K562 (cell line): ENCODE results near the gene PLCD1. TPM values are rescaled to one million over a fixed set of nuclear protein-coding genes. Genes with fewer than 3 reads are reported as not detected.

ENCODE experiments used
- ATAC-seq: fragments of 200-7000 bp; cut with Tn5 transposase; 3 replicates; pipeline ENCODE4 v1.9.1; 2020; ENCODE audit warnings: moderate library complexity
- BruUV-seq: library from RNA; stranded (reverse); fragments of 400-500 nt; replicated peaks from 2 replicates; lab custom pipeline; 2021; lab: Mats Ljungman, UMichigan
- CTCF ChIA-PET: fragments of 300-600 bp; formaldehyde crosslinking; extraction: SDS; loops from one replicate; lab custom pipeline; 2021; ENCODE audit warnings: low intra/inter-chr PET ratio; lab: Yijun Ruan, JAX
- POLR2A ChIA-PET: fragments of 300-600, 350-650 bp; sonication (Branson Sonifier 250); formaldehyde crosslinking; extraction: SDS; loops from one replicate; lab custom pipeline; 2021; ENCODE audit warnings: antibody characterized with exemption, inconsistent platforms; lab: Yijun Ruan, JAX
- DNase-seq, 4 experiments: peaks; one replicate each; pipeline versions ENCODE4 v3.0.0 to v3.0.0-alpha.2; 2011 to 2018; ENCODE audit warnings: low spot score in 3 of 4, mixed read lengths in 3 of 4; ENCODE audit errors: extremely low read depth in 1 of 4
- FAIRE-seq: peaks from 2 replicates; lab custom pipeline; 2011; peaks lifted over from hg19 to GRCh38; lab: Jason Lieb, UNC
- H2AFZ ChIP-seq: 2 replicates; pipeline ENCODE4 v1.6.0; 2011; ENCODE audit warnings: low read depth, low read length, control low read depth, inconsistent platforms
- H3K27ac ChIP-seq: fragments of 200-600 bp; 3 replicates; pipeline ENCODE4 v1.8.0; 2011; ENCODE audit warnings: low read depth, mild to moderate bottlenecking, control low read depth, inconsistent platforms, low read length, moderate library complexity, mixed read lengths; ENCODE audit errors: extremely low read depth
- H3K27me3 ChIP-seq, 2 experiments: fragments of 300-600 bp in 1 of 2; 2 replicates in 1 of 2; 3 replicates in 1 of 2; pipeline versions ENCODE4 v1.6.0 to v1.8.0; 2011; ENCODE audit warnings: inconsistent platforms in 2 of 2, low read length in 2 of 2, mild to moderate bottlenecking in 1 of 2, mixed read lengths in 1 of 2, moderate library complexity in 1 of 2; ENCODE audit not compliant: control insufficient read depth in 2 of 2, insufficient read depth in 2 of 2
- H3K36me3 ChIP-seq: fragments of 300-600 bp; 3 replicates; pipeline ENCODE4 v1.8.0; 2011; ENCODE audit warnings: mild to moderate bottlenecking, low read length, inconsistent platforms; ENCODE audit not compliant: control insufficient read depth, insufficient read depth
- H3K4me1 ChIP-seq, 2 experiments: fragments of 200-600 bp in 1 of 2; replicated peaks in 1 of 2; 2 replicates in 1 of 2; 3 replicates in 1 of 2; pipeline versions ENCODE4 v1.5.1 to v1.8.0; 2011; ENCODE audit warnings: inconsistent platforms in 2 of 2, low read length in 2 of 2, mild to moderate bottlenecking in 1 of 2, mixed read lengths in 1 of 2, moderate library complexity in 1 of 2; ENCODE audit not compliant: control insufficient read depth in 2 of 2, insufficient read depth in 2 of 2
- H3K4me2 ChIP-seq: 2 replicates; pipeline ENCODE4 v1.6.1; 2011; ENCODE audit warnings: low read length, control low read depth, inconsistent platforms, mixed read lengths; ENCODE audit not compliant: insufficient read depth
- H3K4me3 ChIP-seq: fragments of 200-600 bp; sonication (generic), shearing (Covaris generic); 2 replicates; pipeline ENCODE4 v1.5.1; 2016; ENCODE audit warnings: control low read depth, inconsistent platforms
- H3K79me2 ChIP-seq: fragments of 200-600 bp; 3 replicates; pipeline ENCODE4 v1.8.0; 2011; ENCODE audit warnings: low read length, inconsistent platforms; ENCODE audit not compliant: control insufficient read depth, insufficient read depth
- H3K9ac ChIP-seq, 2 experiments: 2 replicates each; pipeline versions ENCODE4 v1.6.0 to v1.6.1; 2011; ENCODE audit warnings: low read depth in 2 of 2, low read length in 2 of 2, control low read depth in 1 of 2, inconsistent platforms in 1 of 2, mild to moderate bottlenecking in 1 of 2, mixed read lengths in 1 of 2; ENCODE audit not compliant: insufficient read depth in 1 of 2
- H3K9me1 ChIP-seq: one replicate; pipeline ENCODE4 v1.6.0; 2011; ENCODE audit warnings: inconsistent platforms, mild to moderate bottlenecking, low read length, moderate library complexity; ENCODE audit not compliant: control insufficient read depth, insufficient read depth
- H3K9me3 ChIP-seq: replicated peaks from 2 replicates; pipeline ENCODE4 v1.5.1; 2011; ENCODE audit warnings: low read depth, low read length, inconsistent platforms; ENCODE audit not compliant: control insufficient read depth, insufficient read depth
- H4K20me1 ChIP-seq: replicated peaks from 2 replicates; pipeline ENCODE4 v1.6.1; 2011; ENCODE audit warnings: low read length, inconsistent platforms, mixed read lengths; ENCODE audit not compliant: control insufficient read depth, insufficient read depth
- ZBTB7A ChIP-seq: IDR thresholded peaks from 2 replicates; pipeline ENCODE4 v1.6.1; 2011; ENCODE audit warnings: low read depth, mild to moderate bottlenecking, low read length, moderate library complexity, borderline replicate concordance; ENCODE audit not compliant: control insufficient read depth
- WGBS: fragments of 100-300 bp; shearing (Covaris generic); methylation state at CpG from one replicate; pipeline ENCODE4 v1.1.6; 2016; ENCODE audit warnings: low coverage, mixed read lengths; ENCODE audit not compliant: insufficient coverage; ENCODE audit errors: missing lambda C conversion rate; 5-methylcytosine and 5-hydroxymethylcytosine counted together
- in situ Hi-C: fragments of 300-500 bp; cut with MboI; formaldehyde crosslinking; loops from 4 replicates; pipeline ENCODE4 v1.15.0; 2018; ENCODE audit warnings: inconsistent platforms, mixed read lengths
- intact Hi-C: fragments of 100-400 bp; cut with micrococcal nuclease; formaldehyde crosslinking; loops from 2 replicates; pipeline ENCODE4 v1.14.2; 2022
- polyA plus RNA-seq, 8 experiments: library from polyadenylated mRNA; depleted of rRNA in 4 of 8; stranded (reverse) in 5 of 8; unstranded in 3 of 8; fragments of >200 nt; fragmentation: Nextera tagmentation in 2 of 8; fragmentation: Illumina TruSeq in 1 of 8; extraction: Ambion mirVana in 2 of 8; extraction: Trizol in 1 of 8; gene quantifications; 2 replicates each; pipeline versions ENCODE4 v1.2.1 to v1.2.3, GENCODE V29; 2011 to 2014; ENCODE audit warnings: inconsistent platforms in 1 of 8, missing spikeins in 1 of 8
- total RNA-seq, 7 experiments: library from RNA; depleted of rRNA in 6 of 7; stranded (reverse); fragments of >200 nt in 6 of 7; fragmentation: Illumina TruSeq in 2 of 7; extraction: Trizol in 2 of 7; gene quantifications; 2 replicates each; pipeline versions ENCODE4 v1.2.1 to v1.2.3, GENCODE V29; 2011 to 2021; ENCODE audit warnings: low replicate concordance in 1 of 7
- TF ChIP-seq, protein P1 (sequence below): fragments of 250-450 bp; sonication (Bioruptor Pico); IDR thresholded peaks from 2 replicates; pipeline ENCODE4 v1.4.0; 2020; ENCODE audit warnings: mild to moderate bottlenecking, moderate library complexity

Gene PLCD1
- total and polyA plus RNA-seq, 9 of the 15 experiments (the other 6 are each of a cell fraction or from before 2014, with no cell fraction given), result 5.4 to 209 (median 116) TPM

GRCh38 chr3:37989821-37990480 lies 39.5 kb downstream of the PLCD1 start:
- POLR2A ChIA-PET, result interaction anchor here (1.9 kb wide), 1 partner anchor 17 kb away, joined by 5 read pairs; no protein-coding TSS in a partner anchor

More at GRCh38 chr3:37989821-37990480, 39.5 kb downstream of the PLCD1 start:
- 0 out of 2 replicates have a peak, but pooled peaks have one; percentile 20 for TF ChIP-seq ZBTB7A
- TF ChIP-seq, protein P1, sequence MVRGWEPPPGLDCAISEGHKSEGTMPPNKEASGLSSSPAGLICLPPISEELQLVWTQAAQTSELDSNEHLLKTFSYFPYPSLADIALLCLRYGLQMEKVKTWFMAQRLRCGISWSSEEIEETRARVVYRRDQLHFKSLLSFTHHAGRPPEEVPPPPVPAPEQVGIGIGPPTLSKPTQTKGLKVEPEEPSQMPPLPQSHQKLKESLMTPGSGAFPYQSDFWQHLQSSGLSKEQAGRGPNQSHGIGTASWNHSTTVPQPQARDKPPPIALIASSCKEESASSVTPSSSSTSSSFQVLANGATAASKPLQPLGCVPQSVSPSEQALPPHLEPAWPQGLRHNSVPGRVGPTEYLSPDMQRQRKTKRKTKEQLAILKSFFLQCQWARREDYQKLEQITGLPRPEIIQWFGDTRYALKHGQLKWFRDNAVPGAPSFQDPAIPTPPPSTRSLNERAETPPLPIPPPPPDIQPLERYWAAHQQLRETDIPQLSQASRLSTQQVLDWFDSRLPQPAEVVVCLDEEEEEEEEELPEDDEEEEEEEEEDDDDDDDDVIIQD, result no peak
- no peak for DNase-seq
- BruUV-seq, result no TSS peak
- intact Hi-C loops, result no loop called here
- Histone ChIP-seq H2AFZ (no peak overlapping the region), H3K4me3 (no peak overlapping the region), H3K9me3 (no peaks in the 10 kb centered on the region), H3K79me2 (peaks cover 8% of the 10 kb centered on the region), H3K9ac (peak overlapping the region in 1 of 2 experiments; percentile 54; a peak in 2 of 4 replicates), H3K4me1 (peaks cover 60 to 78% of the 10 kb centered on the region in 2 experiments), H4K20me1 (no peaks in the 10 kb centered on the region), H3K9me1 (no peaks in the 10 kb centered on the region), H3K36me3 (no peaks in the 10 kb centered on the region), H3K27me3 (no peaks in the 10 kb centered on the region), H3K27ac (no peak overlapping the region; the same call in 2 of the 3 replicates), H3K4me2 (no peak overlapping the region)
- in situ Hi-C loops, result no loop called here
- WGBS, result 84% methylated on average over 7 of the region's 7 CpGs
- no peak for FAIRE-seq
- CTCF ChIA-PET, result no interaction called here
- ATAC-seq, result no peak
